GM12878 (cell line): ENCODE results near the gene USH2A. TPM values are rescaled to one million over a fixed set of nuclear protein-coding genes. Genes with fewer than 3 reads are reported as not detected.

Source experiments
- ATAC-seq: fragments of 200-7000 bp; cut with Tn5 transposase; 3 replicates; pipeline ENCODE4 v1.9.1; 2020; ENCODE audit warnings: mild to moderate bottlenecking, moderate library complexity
- BruUV-seq: library from RNA; stranded (reverse); fragments of 400-500 nt; replicated peaks from 2 replicates; lab custom pipeline; 2021; lab: Mats Ljungman, UMichigan
- CTCF ChIA-PET: fragments of 300-600 bp; sonication (Branson Sonifier 250); formaldehyde crosslinking; extraction: SDS; loops from one replicate; lab custom pipeline; 2021; ENCODE audit warnings: inconsistent platforms; lab: Yijun Ruan, JAX
- POLR2A ChIA-PET: fragments of 350-600 bp; formaldehyde crosslinking; extraction: SDS; loops from one replicate; lab custom pipeline; 2021; ENCODE audit warnings: inconsistent platforms; lab: Charles Lee
- RAD21 ChIA-PET: fragments of 300-600 bp; sonication (Branson Sonifier 250); formaldehyde crosslinking; loops from one replicate; lab custom pipeline; 2023; ENCODE audit warnings: antibody characterized with exemption; ENCODE audit not compliant: unreplicated experiment; lab: Charles Lee
- SMC1A ChIA-PET: fragments of 300-600 bp; sonication (Branson Sonifier 250); formaldehyde crosslinking; loops from one replicate; lab custom pipeline; 2023; ENCODE audit not compliant: unreplicated experiment, uncharacterized antibody; lab: Charles Lee
- DNase-seq: peaks from one replicate; pipeline ENCODE4 v3.0.0-alpha.2; 2011; ENCODE audit warnings: low read depth, low spot score
- FAIRE-seq: peaks from 3 replicates; lab custom pipeline; 2011; peaks lifted over from hg19 to GRCh38; lab: Jason Lieb, UNC
- H2AFZ ChIP-seq: 2 replicates; pipeline ENCODE4 v1.6.0; 2011; ENCODE audit warnings: low read depth, low read length, control low read depth; ENCODE audit not compliant: control insufficient read depth
- H3K27ac ChIP-seq: 2 replicates; pipeline ENCODE4 v1.5.1; 2011; ENCODE audit warnings: control low read depth; ENCODE audit not compliant: control insufficient read depth, insufficient read depth
- H3K27me3 ChIP-seq, 2 experiments: replicated peaks in 1 of 2; 2 replicates each; pipeline versions ENCODE4 v1.6.0 to v1.6.1; 2011; ENCODE audit warnings: low read length in 1 of 2; ENCODE audit not compliant: control insufficient read depth in 2 of 2, insufficient read depth in 2 of 2
- H3K36me3 ChIP-seq, 2 experiments: 2 replicates each; pipeline ENCODE4 v1.5.1; 2011; ENCODE audit warnings: low read length in 1 of 2; ENCODE audit not compliant: control insufficient read depth in 2 of 2, insufficient read depth in 2 of 2
- H3K4me1 ChIP-seq: 2 replicates; pipeline ENCODE4 v1.6.1; 2011; ENCODE audit warnings: mild to moderate bottlenecking, low read length, moderate library complexity, mixed read lengths; ENCODE audit not compliant: control insufficient read depth, insufficient read depth
- H3K4me2 ChIP-seq: 2 replicates; pipeline ENCODE4 v1.6.0; 2011; ENCODE audit warnings: control low read depth; ENCODE audit not compliant: control insufficient read depth, insufficient read depth
- H3K4me3 ChIP-seq: fragments of 200-600 bp; sonication (generic); 2 replicates; pipeline ENCODE4 v1.5.1; 2016
- H3K79me2 ChIP-seq: 2 replicates; pipeline ENCODE4 v1.6.0; 2011; ENCODE audit warnings: low read length; ENCODE audit not compliant: control insufficient read depth, insufficient read depth
- H3K9ac ChIP-seq: 2 replicates; pipeline ENCODE4 v1.8.0; 2011; ENCODE audit warnings: low read length, control low read depth, mixed read lengths; ENCODE audit not compliant: control insufficient read depth, insufficient read depth
- H3K9me3 ChIP-seq: replicated peaks from 3 replicates; pipeline ENCODE4 v1.5.1; 2011; ENCODE audit warnings: mild to moderate bottlenecking, low read length; ENCODE audit not compliant: control insufficient read depth, insufficient read depth
- H4K20me1 ChIP-seq: 2 replicates; pipeline ENCODE4 v1.6.0; 2011; ENCODE audit not compliant: control insufficient read depth, insufficient read depth
- BRCA1 ChIP-seq: IDR thresholded peaks from 2 replicates; pipeline ENCODE4 v1.6.1; 2011; ENCODE audit warnings: low read depth, low read length, improper control_type of control experiment
- CBX3 ChIP-seq: fragments of 200-600 bp; sonication (generic); IDR thresholded peaks from 2 replicates; pipeline ENCODE4 v1.6.1; 2016; ENCODE audit warnings: low read depth, borderline replicate concordance
- HDAC6 ChIP-seq: fragments of 200-600 bp; sonication (generic); IDR thresholded peaks from one replicate; pipeline ENCODE4 v1.8.0; 2017; ENCODE audit warnings: antibody characterized with exemption; ENCODE audit not compliant: unreplicated experiment
- MEF2A ChIP-seq: IDR thresholded peaks from 2 replicates; pipeline ENCODE4 v1.6.1; 2011; ENCODE audit warnings: low read depth, mild to moderate bottlenecking, low read length, moderate library complexity; ENCODE audit not compliant: insufficient read depth
- MYB ChIP-seq: fragments of 150-350 bp; IDR thresholded peaks from 2 replicates; pipeline ENCODE4 v1.6.1; 2014; ENCODE audit warnings: mild to moderate bottlenecking, low read depth, low read length, borderline replicate concordance
- NBN ChIP-seq: fragments of 450-650 bp; IDR thresholded peaks from 2 replicates; pipeline ENCODE4 v1.6.1; 2016
- NRF1 ChIP-seq: conservative IDR thresholded peaks from 2 replicates; pipeline ENCODE4 v1.6.1; 2011; ENCODE audit warnings: mild to moderate bottlenecking, low read depth, low read length, improper control_type of control experiment
- PAX8 ChIP-seq: fragments of 450-650 bp; IDR thresholded peaks from 2 replicates; pipeline ENCODE4 v1.6.1; 2017; ENCODE audit warnings: mild to moderate bottlenecking, moderate library complexity
- SPI1 ChIP-seq: IDR thresholded peaks from 2 replicates; pipeline ENCODE4 v1.6.1; 2011; ENCODE audit warnings: low read depth, mild to moderate bottlenecking, low read length, moderate library complexity, borderline replicate concordance; ENCODE audit not compliant: insufficient read depth
- ZNF274 ChIP-seq: IDR thresholded peaks from one replicate; pipeline ENCODE4 v1.8.0; 2011; ENCODE audit not compliant: insufficient read length, insufficient read depth
- ZNF384 ChIP-seq: IDR thresholded peaks from 2 replicates; pipeline ENCODE4 v1.6.1; 2012; ENCODE audit warnings: low read depth, mild to moderate bottlenecking, low read length, improper control_type of control experiment, borderline replicate concordance
- WGBS: methylation state at CpG from one replicate; pipeline ENCODE4 v1.1.6; 2016; ENCODE audit warnings: low lambda C conversion rate; ENCODE audit not compliant: insufficient replicate concordance, insufficient coverage; ENCODE audit errors: missing lambda C conversion rate; 5-methylcytosine and 5-hydroxymethylcytosine counted together
- in situ Hi-C: fragments of 300-500 bp; cut with MboI; formaldehyde crosslinking; loops from 9 replicates; pipeline ENCODE4 v1.14.3; 2018; ENCODE audit warnings: mixed read lengths
- intact Hi-C: fragments of 100-400 bp; cut with micrococcal nuclease; formaldehyde crosslinking; loops from one replicate; pipeline ENCODE4 v1.14.2; 2022; ENCODE audit not compliant: unreplicated experiment
- polyA plus RNA-seq, 11 experiments: library from polyadenylated mRNA; depleted of rRNA in 4 of 11; unstranded in 6 of 11; stranded (reverse) in 5 of 11; fragments of >200 nt; fragmentation: Nextera tagmentation in 4 of 11; fragmentation: Illumina TruSeq in 1 of 11; extraction: Ambion mirVana in 4 of 11; extraction: Trizol in 1 of 11; gene quantifications; 1 replicate in 1 of 11; 2 replicates in 10 of 11; pipeline versions ENCODE4 v1.2.1 to v1.2.3, GENCODE V29; 2011 to 2016; ENCODE audit warnings: inconsistent platforms in 2 of 11, missing spikeins in 2 of 11, low read depth in 1 of 11
- total RNA-seq, 4 experiments: library from RNA; depleted of rRNA in 3 of 4; stranded (reverse); fragments of >200 nt in 3 of 4; fragmentation: Illumina TruSeq in 1 of 4; extraction: Trizol in 1 of 4; gene quantifications; 2 replicates each; pipeline versions ENCODE4 v1.2.1 to v1.2.3, GENCODE V29; 2013 to 2021
- TF ChIP-seq, protein P1 (sequence below): fragments of 450-650 bp; IDR thresholded peaks from 2 replicates; pipeline ENCODE4 v1.6.1; 2017; ENCODE audit warnings: mild to moderate bottlenecking, low read depth, inconsistent platforms; ENCODE audit not compliant: poor library complexity, severe bottlenecking
- TF ChIP-seq, protein P2 (sequence below): fragments of 450-650 bp; IDR thresholded peaks from 2 replicates; pipeline ENCODE4 v1.6.1; 2018; ENCODE audit warnings: borderline replicate concordance, mild to moderate bottlenecking; ENCODE audit not compliant: partially characterized antibody
- TF ChIP-seq, protein P3 (sequence below): IDR thresholded peaks from 2 replicates; pipeline ENCODE4 v1.6.1; 2012; ENCODE audit warnings: low read depth, low read length, improper control_type of control experiment
- TF ChIP-seq, protein P4 (sequence below): IDR thresholded peaks from 2 replicates; pipeline ENCODE4 v1.6.1; 2011; ENCODE audit warnings: low read depth, mild to moderate bottlenecking, low read length, moderate library complexity, borderline replicate concordance; ENCODE audit errors: extremely low read depth

Gene USH2A
- total and polyA plus RNA-seq, 10 of the 15 experiments (the other 5 are each of a cell fraction or from before 2014, with no cell fraction given) = under 0.01 to 0.20 (median 0.01) TPM; not detected in 2

DNA sequence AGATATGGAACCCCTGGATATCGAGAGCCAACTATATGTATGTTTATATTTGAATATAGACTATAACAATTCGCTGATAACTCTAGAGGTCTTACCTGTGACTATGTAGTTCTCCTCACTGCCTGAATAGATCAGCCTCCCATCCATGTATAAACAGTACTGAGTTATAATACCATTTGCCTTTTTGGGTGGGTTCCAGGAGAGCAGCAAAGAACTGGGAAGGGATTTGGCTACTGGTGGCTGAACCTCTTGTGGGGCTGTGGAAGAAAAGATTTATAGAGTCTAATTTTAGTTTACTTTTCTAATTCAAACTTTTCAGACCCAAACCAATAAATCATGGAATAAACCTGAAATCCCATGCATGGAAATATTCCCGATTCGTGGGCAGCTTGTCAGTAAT is 376.9 kb downstream of the USH2A start:
- H3K27ac ChIP-seq = no peak overlapping the region
- ChIA-PET RAD21 (no interaction called here), POLR2A (no interaction called here), SMC1A (interaction anchor here (0.9 kb wide), 1 partner anchor 75 kb away, joined by 3 read pairs; no protein-coding TSS in a partner anchor)
- H3K79me2 ChIP-seq = no peaks in the 10 kb centered on the region
- H3K9ac ChIP-seq = no peak overlapping the region
- WGBS = 6% methylated on average over 4 of the region's 4 CpGs
- intact Hi-C loops (no loop called here), in situ Hi-C loops (no loop called here)
- no peaks in the 10 kb centered on the region for H3K27me3 ChIP-seq
- FAIRE-seq (no peak), DNase-seq (no peak)
- H4K20me1 ChIP-seq = no peaks in the 10 kb centered on the region
- no TSS peak for BruUV-seq
- H3K4me1 ChIP-seq = no peaks in the 10 kb centered on the region
- no peak overlapping the region for H3K4me3 ChIP-seq
- no peaks in the 10 kb centered on the region for H3K9me3 ChIP-seq
- H2AFZ ChIP-seq = no peak overlapping the region
- H3K4me2 ChIP-seq = no peak overlapping the region
- no peak for TF ChIP-seq SPI1
- TF ChIP-seq CBX3 = no peak
- TF ChIP-seq, protein P1, sequence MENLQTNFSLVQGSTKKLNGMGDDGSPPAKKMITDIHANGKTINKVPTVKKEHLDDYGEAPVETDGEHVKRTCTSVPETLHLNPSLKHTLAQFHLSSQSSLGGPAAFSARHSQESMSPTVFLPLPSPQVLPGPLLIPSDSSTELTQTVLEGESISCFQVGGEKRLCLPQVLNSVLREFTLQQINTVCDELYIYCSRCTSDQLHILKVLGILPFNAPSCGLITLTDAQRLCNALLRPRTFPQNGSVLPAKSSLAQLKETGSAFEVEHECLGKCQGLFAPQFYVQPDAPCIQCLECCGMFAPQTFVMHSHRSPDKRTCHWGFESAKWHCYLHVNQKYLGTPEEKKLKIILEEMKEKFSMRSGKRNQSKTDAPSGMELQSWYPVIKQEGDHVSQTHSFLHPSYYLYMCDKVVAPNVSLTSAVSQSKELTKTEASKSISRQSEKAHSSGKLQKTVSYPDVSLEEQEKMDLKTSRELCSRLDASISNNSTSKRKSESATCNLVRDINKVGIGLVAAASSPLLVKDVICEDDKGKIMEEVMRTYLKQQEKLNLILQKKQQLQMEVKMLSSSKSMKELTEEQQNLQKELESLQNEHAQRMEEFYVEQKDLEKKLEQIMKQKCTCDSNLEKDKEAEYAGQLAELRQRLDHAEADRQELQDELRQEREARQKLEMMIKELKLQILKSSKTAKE = no peak
- TF ChIP-seq BRCA1 = no peak
- TF ChIP-seq NRF1 = no peak
- no peak for TF ChIP-seq MEF2A
- TF ChIP-seq MYB = no peak
- TF ChIP-seq ZNF384 = no peak
- no peak for TF ChIP-seq NBN
- TF ChIP-seq, protein P2, sequence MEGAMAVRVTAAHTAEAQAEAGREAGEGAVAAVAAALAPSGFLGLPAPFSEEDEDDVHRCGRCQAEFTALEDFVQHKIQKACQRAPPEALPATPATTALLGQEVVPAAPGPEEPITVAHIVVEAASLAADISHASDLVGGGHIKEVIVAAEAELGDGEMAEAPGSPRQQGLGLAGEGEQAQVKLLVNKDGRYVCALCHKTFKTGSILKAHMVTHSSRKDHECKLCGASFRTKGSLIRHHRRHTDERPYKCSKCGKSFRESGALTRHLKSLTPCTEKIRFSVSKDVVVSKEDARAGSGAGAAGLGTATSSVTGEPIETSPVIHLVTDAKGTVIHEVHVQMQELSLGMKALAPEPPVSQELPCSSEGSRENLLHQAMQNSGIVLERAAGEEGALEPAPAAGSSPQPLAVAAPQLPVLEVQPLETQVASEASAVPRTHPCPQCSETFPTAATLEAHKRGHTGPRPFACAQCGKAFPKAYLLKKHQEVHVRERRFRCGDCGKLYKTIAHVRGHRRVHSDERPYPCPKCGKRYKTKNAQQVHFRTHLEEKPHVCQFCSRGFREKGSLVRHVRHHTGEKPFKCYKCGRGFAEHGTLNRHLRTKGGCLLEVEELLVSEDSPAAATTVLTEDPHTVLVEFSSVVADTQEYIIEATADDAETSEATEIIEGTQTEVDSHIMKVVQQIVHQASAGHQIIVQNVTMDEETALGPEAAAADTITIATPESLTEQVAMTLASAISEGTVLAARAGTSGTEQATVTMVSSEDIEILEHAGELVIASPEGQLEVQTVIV = no peak
- TF ChIP-seq ZNF274 = no peak
- TF ChIP-seq PAX8 = no peak
- no peak for TF ChIP-seq HDAC6
- TF ChIP-seq, protein P3, sequence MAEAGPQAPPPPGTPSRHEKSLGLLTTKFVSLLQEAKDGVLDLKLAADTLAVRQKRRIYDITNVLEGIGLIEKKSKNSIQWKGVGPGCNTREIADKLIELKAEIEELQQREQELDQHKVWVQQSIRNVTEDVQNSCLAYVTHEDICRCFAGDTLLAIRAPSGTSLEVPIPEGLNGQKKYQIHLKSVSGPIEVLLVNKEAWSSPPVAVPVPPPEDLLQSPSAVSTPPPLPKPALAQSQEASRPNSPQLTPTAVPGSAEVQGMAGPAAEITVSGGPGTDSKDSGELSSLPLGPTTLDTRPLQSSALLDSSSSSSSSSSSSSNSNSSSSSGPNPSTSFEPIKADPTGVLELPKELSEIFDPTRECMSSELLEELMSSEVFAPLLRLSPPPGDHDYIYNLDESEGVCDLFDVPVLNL = no peak
- TF ChIP-seq, protein P4, sequence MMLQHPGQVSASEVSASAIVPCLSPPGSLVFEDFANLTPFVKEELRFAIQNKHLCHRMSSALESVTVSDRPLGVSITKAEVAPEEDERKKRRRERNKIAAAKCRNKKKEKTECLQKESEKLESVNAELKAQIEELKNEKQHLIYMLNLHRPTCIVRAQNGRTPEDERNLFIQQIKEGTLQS = no peak
- TF ChIP-seq, all 136 proteins: peak for 0
- no peaks in the 10 kb centered on the region for H3K36me3 ChIP-seq
- no peak for ATAC-seq
- CTCF ChIA-PET = no interaction called here
